ENCODE results near the gene TRAM2. TPM values are rescaled to one million over a fixed set of nuclear protein-coding genes. Genes with fewer than 3 reads are reported as not detected.

Gene TRAM2
- polyA plus RNA-seq, 12 donors: 17.9 to 80.0 (median 26.3) TPM

DNA sequence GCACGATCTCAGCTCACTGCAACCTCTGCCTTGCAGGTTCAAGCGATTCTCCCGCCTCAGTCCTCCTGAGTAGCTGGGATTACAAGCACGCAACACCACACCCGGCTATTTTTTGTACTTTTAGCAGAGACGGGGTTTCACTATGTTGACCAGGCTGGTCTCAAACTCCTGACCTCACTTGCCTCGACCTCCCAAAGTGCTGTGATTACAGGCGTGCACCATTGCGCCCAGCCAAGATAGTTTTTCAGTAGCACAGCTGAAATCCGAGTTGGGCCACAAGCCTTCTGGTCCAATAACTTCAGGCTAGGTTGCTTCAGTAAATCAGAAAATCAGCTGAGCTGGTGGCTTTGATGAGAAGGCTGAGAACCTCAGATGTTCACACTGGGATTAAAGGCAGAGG lies 65.7 kb downstream of the TRAM2 start:
- DNase-seq: no peak

DNA sequence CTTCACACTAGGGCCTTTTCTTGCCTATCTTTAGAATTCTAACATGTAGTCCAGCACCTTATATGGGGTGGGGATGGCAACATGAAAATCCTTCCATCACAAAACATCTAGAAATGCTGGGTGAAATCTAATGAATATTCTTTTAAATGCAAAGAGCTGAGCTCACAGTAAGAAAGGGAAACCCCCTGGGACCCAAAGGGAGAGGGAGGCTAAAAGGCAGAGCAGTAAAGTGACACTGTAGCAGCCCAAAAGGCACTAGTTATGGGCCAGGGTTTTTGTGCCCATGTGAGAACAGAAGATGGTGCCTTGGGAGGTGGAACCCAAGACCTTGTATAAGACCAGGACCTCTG lies 66.7 kb downstream of the TRAM2 start:
- no peak for DNase-seq

DNA sequence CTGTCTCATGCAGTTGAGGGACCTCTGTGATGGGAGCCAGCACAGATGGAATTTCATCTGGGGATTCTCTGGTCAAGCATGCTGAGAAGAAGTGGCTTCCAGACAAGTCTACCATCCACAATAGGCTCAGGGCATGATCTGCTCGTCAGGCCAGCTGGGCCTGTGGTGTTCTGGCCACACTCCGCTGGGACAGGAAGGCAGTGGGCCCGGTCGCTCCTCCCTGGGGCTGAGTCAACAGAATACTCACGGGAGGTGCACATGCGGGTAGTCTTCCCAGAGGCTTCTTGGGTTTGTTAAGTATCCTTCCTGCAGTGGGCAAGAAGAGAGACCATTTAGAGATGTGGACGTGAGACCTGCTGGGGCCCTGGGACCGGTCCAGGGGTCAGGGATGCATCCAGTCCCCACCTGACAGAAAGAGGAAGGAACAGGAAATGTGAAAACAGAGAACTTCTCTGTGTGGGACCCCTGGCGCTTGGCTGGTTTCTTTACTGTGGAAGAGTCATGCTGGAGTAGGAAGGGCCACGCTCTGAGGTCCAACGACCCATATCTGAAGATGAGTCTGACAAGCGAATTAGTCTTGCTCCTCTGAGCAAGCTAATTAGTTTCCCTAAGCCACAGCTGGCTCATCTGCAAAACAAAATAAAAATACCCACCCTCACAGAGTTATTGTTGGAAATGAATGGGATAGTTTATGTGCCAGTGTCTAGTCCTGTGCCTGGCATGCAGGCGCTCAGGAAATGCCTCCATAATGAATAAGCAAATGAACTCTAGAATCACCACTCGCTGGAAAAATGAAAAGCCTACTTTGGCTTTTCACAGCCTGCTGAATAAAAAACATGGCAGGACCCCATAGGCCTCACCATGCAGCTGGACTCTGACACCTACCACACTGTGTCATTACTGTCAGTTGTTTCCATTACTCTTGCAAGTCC lies 67.3 kb downstream of the TRAM2 start:
- DNase-seq: no peak

DNA sequence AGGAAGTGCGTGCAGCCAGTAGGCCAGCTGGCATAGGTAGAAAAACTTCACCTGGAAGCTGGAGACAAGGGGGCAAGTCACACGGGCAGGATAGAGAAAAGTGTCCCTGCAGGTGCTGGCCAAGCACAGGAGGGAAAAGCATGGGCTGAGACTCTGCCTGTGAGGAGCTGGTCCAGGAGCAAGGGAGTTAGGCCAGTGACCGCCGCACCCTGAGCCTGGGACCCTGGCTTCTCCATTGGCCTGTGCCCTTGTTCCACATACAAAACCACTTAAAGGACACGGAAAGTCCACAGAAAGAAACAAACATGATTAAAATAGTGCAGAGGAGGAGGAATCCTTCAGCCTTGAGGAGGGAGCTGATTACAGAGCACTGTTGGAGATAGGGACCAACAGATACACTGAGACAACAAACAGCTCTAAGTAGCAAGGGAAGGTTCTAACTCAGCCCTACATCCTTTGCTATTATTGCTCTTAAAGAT lies 68.6 kb downstream of the TRAM2 start:
- no peak for DNase-seq

DNA sequence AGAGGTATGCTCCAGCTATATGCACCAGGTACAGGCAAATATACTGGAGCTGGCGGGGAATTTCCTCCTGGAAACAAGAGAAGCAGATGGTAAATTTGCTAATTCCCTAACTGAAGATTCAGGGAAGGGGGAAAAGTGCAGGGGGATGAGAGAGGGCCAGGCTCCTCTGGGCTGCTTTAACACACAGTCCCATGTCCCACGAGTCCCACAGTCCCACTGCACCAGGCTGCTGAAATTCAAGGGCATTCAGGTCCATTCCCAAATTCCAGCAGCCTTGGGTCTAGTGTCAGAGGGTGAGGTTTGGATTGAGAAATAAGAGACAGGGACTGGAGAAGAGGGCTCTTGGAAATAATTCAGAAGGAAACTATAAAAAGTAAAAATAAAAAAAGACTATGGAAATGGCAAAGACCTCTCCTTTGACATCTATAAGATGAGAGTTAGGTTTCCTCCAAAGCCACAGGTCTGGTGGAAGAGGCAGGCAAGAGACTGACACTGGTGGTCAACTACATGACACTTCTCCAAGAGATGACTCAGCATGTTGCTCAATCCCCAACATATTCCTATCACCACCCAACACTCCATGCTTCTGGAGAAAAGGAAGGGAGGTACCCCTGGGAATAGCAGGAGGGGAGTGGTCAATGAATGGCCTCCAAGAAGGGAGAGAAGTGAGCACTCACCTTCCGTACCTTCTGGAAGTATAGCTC lies 69.2 kb downstream of the TRAM2 start:
- no peak for DNase-seq

DNA sequence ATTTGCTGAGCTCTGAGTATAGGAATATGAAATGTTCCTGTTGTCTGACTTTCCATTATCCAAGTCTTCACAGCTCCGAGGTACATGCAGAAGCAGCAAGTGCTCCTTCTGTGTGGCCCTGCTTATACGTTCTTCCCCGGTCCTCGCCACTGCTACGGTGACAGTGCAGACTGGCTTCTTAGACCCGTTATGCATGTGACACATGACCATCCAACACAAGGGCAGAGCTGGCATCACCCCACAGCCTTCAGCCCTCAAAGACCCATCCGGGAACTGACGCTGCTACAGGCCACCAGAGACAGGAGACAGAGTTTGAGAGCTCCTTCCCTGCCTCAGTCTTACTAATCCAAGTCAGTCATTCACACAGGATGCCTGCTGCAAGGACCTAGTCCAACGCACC lies 70.4 kb downstream of the TRAM2 start:
- DNase-seq: no peak

DNA sequence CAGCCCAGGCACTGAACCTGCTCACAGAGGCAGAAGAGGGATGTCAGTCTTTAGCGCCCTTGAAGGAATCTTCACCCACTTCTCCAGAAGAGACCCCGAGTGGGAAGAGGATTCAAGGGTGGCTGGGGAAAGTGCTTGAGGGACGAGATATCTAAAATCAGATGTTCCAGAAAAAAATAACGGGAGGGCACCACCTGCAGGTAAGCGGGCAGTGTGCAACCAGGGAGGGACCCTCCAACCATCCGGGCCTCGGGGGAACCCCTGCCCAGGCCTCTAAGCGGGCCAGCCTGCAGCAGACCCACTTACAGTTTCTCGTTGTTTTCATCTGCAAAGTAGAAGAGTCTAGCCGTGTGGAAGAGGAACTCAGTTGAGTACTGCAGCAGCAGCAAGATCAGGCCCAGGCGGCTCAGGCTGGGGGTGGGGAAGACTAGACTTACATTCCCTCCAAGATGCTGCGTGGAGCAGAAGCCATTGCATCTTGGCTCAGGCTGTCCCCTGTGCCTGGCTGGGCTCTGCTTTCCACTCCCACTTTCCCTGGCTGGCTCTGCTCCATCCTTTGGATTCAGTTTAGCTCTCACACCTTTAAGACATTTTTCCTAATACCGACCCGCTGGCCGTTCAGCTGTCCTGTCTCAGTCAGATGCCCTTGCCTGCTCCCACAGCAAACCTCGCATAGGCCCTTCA lies 71.0 kb downstream of the TRAM2 start:
- peak; percentile 63 for DNase-seq

DNA sequence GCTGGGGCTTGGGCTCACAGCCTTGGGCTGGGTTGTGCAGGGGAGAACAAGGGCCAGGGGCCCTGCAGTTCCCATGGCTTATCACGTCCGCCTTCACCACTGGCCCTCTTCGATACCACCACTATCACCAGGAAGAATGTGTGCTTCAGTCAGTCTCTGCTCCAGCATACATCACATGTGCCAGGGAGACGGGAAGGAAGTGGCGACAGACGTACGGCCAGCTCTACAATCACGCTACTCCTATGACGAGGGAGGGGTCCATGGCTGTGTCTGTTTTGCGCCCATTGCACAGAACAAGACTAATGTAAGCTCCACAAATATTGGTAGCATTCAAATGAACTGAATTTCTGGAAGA lies 72.1 kb downstream of the TRAM2 start:
- DNase-seq: no peak

DNA sequence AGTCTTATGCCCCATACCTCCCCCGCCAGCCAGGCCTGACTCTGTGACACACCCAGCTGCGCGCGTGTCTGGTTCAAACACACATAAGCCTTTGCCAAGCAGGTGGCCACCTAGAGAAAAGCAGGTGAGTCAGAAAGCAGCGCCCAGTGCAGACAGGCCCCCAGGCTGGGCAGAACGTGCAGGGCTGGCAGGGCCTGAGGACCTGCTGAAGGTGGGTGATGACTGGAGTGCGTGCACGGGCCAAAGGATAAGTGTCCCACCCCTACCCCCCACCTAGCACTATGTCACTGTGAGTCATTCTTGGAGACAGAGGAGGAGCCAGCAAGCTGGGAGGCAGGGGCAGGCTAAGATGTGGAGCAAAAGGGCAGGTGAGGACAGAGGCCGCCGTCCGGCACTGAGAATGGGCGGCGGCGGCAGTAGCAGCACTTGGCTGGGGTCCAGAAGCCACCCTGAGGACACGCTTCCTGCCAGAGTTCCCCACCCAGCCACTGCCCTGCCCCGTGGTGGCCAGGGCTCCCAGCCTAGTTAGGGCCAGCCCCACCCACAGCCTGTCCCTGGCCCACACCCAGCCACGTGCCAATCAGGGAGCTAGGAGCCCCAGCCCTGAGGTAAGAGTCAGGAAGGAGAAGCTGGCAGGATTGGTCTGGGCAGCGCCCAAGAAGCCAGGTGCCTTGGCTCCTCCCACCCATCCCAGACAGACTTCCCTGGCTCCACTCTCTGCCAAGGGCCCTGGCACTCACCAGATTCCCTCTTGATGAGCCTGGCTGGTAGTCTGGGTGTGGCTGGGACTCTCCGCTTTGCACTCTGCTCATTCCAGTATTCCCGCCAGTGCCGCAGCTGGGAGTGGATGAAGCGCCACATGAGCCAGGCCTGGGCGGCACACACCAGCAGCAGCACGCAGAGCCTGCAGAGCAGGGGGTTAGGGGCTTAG lies 72.7 kb downstream of the TRAM2 start:
- peak; percentile 44 for DNase-seq

DNA sequence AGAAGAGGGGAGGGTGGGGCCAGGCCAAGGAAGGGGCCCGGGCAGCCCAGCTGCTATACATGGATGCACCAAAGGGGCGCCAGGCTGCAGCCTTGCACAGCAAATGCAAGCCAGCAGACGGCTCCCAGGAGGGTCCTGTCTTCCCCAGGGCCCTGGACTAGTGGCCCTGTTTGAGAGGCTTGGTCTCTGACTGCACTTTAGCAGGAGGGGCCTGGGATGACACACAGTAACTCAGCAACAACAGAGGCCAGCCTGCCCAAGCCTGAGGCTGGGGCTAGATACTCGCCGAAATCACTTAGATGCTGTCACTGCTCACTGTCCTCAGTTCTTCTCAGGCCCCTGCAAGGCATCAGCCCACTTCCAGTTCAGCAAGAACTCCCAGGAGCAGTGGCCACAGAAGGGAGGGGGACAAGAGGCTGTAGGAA lies 73.5 kb downstream of the TRAM2 start:
- DNase-seq: no peak

DNA sequence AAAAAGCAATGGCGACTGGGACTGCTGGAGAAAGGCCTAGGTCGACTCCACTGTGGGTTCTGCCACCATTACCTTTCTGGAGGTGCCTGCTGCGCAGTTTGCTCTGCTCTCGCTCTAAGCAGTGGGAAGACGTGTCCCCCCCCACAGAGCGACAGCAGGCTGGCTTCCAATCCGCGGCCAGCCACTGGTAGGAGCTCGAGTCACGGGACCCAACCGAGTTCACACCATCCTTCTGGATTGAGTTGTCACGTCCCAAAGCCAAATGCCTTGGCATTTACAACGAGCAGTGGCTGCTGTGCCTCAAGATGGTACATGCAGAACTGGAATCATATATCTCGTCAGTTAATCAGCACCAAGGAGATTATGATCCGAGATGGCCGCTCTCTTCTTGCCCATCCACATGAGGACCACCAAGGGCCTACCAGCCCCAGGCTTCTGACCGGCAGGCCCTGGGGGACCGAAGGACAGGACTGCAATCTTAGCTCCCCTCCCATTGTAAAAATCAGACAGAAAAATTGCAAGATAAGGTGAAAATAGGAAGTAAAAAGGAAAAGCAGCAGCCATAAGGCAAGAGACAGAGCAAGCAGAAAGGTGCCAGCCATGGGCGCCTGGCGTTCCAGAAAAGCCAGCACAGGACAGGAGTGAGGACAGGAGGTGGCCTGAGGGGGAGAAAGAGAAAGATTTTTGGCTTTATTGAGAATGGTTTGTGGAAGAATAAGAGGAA lies 74.4 kb downstream of the TRAM2 start:
- no peak for DNase-seq

DNA sequence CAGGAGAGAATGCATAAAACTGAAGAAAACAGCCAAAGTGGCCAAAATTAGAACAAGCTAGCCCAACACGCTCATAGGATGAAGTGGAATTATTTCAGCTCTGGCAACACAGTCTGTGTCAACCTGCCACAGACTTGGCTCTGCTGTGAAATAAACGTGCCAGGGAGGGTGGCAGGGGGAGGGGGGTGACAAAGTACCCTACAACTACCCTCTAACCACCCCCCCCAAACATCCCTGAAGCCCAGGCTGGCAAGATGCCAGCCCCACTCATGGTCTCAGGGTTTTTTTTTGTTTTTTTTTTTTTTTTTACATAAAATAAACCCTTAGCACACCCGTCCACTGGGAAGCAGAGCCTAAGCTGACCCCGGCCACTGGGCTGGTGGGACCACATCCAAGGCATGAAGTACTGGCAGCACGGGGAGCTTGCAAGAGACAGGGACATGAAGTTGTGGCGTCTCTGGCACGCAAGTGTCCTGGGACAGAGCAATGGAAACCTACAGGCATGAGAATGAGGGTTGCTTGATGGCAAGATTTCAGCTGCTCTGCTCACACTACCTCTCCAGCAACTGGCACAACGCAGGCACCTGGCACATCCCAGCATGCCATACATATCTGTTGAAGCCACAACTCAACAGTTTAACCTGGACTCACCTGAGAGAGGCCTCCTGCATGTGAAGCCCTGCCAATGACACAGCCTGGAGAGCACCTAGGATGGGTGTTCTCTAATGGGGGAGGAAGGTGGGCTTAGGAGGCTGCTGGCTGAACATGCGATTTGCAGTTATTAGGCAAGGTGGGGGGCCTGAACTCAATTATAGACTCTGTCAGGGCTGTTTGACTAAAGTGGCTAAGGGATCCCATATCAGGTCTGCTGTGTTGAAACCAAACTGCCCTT lies 76.4 kb downstream of the TRAM2 start:
- no peak for DNase-seq

DNA sequence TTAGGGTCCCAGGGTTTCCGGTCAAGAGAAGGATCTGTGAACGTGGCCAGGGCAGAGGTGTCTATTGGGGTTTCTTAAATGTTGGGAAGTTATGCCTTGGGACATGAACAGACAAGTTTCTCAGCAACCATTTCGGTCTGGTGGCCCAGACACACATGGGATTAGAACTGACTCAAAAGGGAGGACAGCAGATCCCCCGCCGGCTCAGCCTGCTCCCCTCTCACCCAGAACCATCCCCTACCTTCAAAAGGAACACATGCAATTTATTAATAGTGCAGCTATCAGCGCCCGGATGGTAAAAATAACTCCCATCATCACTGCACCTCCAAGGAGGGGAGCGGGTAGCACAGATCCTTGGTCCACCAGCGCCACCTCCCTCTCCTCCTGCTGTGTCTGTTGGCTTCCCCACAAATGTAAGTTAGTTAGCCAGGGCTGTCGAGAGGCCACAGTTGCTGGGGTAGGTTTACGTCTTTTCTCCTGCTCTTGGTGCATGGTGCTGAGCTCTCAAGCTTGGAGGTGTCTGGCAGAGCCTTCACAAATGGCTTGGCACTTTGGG lies 77.1 kb downstream of the TRAM2 start:
- DNase-seq: no peak

DNA sequence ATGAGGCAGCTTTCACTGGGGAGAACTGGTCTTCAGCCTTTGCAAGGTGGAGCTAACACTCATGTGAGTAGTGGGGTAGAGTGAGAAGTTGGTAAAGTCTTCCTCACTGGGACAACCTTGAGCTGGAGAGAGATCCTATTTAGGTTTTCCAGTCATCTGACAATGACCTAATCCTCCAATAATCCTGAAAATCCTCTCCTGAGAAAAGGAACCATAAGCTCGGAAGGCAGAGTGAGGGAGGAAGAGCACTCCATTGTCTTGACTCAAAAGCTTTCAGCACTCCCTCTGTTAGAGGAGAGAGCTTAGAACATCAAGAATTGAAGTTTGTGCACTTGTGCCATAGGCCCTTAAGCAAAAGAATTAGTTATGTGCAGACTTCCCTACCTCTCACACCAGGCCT lies 77.8 kb downstream of the TRAM2 start:
- no peak for DNase-seq

DNA sequence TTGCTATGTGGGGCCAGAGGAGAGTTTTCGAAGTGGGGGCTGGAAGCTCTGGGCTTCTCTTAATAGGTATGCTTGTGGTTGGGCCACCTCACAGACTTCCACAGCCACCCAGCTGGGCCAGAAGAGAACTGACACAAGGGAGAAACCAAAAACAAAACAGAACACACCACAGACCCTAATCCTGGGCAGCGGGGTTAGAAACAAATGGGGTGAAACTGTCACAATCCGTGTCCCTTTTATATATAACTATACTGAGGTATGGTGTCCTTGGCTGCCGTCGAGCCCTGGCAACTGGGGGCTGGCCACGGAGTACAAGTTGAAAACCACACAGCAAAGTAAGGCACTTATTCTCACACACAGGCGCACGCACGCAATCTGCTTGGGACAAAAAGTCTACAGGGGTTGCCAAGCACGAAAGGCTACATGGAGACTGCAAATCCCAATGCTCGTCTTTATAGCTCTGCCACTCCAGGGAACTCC lies 78.3 kb downstream of the TRAM2 start:
- DNase-seq: no peak

DNA sequence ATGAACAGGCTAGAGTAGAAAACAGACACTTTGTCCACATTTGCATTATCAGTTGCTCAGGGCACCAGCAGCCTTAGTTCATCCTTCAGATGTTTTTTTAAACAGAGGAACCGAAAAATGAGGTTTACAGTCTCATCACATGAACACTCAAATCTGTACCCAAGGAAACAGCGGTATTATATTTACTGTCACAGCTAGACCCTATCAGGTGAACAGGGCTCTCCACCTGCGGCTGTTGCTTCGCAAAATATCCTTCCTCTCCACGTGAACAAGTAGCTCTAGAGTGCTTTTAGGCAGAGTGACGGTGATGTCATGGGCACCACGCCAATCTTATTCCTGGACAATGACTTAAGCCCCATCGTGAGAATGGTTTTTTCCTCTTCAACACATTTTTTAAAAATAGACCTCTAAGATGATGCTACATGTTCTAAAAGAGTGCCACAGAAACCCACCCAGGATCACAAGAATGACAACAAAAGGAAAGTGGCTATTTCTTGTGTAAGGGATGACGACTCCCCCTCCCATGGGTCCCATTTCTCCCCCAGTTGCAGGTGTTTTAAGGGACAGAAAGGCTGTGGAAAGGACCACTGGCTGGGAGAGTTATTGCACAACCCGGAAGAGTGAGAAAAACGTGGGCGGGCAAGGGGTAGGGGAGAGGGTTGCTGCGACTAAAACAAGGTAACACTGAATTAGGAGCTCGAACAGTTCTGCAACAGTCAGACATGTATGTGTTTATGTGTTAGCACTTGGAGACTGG lies 79.0 kb downstream of the TRAM2 start:
- peak; percentile 64 for DNase-seq

DNA sequence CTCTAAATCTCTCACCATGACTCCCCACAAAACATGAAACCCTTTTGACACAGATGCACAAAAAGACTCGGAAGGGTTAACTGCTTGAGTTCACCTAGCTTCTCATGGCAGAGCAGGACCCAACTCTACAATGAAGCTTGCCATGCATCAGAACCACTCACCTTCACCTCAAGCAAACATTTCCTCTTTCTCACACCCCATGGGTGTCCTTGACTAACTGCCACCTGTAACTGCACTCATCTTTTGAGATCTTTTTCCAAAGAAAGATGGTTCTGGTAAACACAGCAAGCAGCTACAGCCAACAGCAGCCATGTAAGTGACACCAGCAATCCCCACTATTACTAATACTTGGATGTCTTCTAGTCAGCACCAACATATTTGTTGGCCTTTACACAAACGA lies 80.2 kb downstream of the TRAM2 start:
- no peak for DNase-seq

DNA sequence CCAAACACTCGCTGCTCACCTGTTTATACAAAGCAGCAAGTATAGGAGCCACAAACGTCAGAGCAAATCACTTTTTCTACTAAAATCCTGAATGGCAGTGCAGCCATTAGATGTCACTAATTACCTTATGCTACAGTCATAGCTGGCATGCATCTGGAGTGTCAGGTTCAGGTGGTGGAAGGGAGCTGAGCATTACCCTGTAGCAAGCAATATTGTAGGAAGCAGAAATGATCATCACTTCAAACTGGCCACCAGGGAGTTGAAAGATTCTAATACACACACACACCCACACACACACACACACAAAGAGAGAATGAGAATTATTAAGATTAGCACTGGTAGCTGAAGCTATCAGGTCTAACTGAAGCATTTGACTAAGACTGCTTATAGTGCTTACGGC lies 80.9 kb downstream of the TRAM2 start:
- no peak for DNase-seq

Data from muscle of arm (tissue), 12 donors.